Measurements from ENCODE around the gene NAP1L4. TPM values are rescaled to one million over a fixed set of nuclear protein-coding genes. Genes with fewer than 3 reads are reported as not detected.
A peak's percentile ranks its signal among the peaks of the same experiment; 100 is the strongest.

The NAP1L4 gene
- total RNA-seq, 1 experiment from 2014 or later: 274 TPM

DNA sequence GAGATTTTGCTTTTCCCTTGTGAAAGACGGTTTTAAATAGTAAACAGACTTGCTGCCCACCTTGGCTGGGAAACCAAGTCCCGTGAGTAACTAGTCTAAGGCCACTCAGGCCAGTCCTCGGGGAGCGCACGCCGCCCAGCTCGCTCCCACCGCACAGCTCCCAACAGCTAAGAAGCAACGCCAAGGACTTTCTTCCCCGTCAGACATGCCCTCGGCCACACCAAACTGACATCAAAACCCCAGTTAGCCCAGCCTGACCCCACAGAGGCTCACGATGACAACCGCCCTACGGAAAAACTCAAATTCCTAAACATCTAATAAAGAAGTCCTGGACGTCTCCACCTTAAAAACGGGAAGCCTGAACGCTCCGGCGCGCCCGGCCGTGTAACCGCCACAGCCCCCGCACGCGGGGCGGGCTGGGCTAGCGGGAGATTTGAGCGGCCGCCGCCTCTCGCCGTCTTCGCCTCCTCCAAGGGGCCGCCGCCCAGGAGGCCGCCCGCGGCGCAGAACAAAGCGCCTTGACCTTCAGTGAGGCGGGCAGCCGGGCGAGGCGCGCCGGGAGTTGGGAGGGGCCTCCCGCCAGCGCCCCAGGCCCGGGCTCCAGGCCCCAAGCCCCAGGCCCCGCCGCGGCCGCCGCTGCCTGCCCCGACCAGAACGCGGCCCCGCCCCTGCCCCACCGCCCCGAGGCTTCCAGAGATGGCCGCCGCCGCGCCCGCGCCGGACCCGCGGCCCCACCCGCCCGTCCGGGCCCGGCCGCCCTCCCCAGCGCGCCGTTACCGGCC is 486 bp downstream of the NAP1L4 start:
- H3K9me3 ChIP-seq (ENCODE audit: control insufficient read depth, insufficient read depth, low read depth, low read length): no peaks in the 10 kb centered on the region
- ChIA-PET CTCF (interaction anchor here (0.6 to 1.3 kb wide), 3 partner anchors 19 to 248 kb away, joined by 3 to 4 read pairs (median 3); no protein-coding TSS in a partner anchor), POLR2A (interaction anchor here (0.6 to 1.0 kb wide), 6 partner anchors 12 to 224 kb away, joined by 3 to 5 read pairs (median 3); no protein-coding TSS in a partner anchor)
- no peaks in the 10 kb centered on the region for H3K27me3 ChIP-seq (ENCODE audit: control insufficient read depth, insufficient read depth, low read length)
- TF ChIP-seq REST (IDR thresholded peaks at IDR 0.05; ENCODE audit: insufficient read depth in 1 of 2, low read depth in 2 of 2, low read length in 1 of 2) (no peak), TCF7L2 (IDR thresholded peaks at IDR 0.05; ENCODE audit: low read depth, low read length) (no peak), POLR2AphosphoS5 (IDR thresholded peaks at IDR 0.05; ENCODE audit: low read depth, low read length) (no peak), SIN3A (IDR thresholded peaks at IDR 0.05; ENCODE audit: borderline replicate concordance, insufficient read depth, low read depth, low read length) (peak; percentile 72; the same call in 1 of the 2 replicates), CTCF (IDR thresholded peaks at IDR 0.05) (no peak)
- DNase-seq (ENCODE audit: low read depth, low spot score) (no peak), ATAC-seq (peak; percentile 82)
- intact Hi-C loops (cut with micrococcal nuclease; ENCODE audit: unreplicated experiment): no loop called here
- in situ Hi-C loops (cut with HindIII; ENCODE audit: low pct_unique_long_range_greater_than_20kb, low sequenced_read_pairs): no loop called here
- no peaks in the 10 kb centered on the region; the same call in none of the 2 replicates for H3K36me3 ChIP-seq (ENCODE audit: control insufficient read depth, insufficient read depth, low read length)
- peaks cover 35% of the 10 kb centered on the region for H3K4me1 ChIP-seq (ENCODE audit: control insufficient read depth, insufficient read depth, low read length)
- H3K27ac ChIP-seq (ENCODE audit: low read length): peak overlapping the region; percentile 97
- H3K4me3 ChIP-seq (ENCODE audit: low read depth in 2 of 2, low read length in 2 of 2): peak overlapping the region; percentile 65 to 98
- BruUV-seq (replicated peaks): no TSS peak

- no peaks in the 10 kb centered on the region for H3K27me3 ChIP-seq (ENCODE audit: control insufficient read depth, insufficient read depth, low read length)
- DNase-seq (ENCODE audit: low read depth, low spot score): no peak
- in situ Hi-C loops (cut with HindIII; ENCODE audit: low pct_unique_long_range_greater_than_20kb, low sequenced_read_pairs): no loop called here
- peaks cover 39% of the 10 kb centered on the region for H3K4me1 ChIP-seq (ENCODE audit: control insufficient read depth, insufficient read depth, low read length)
- BruUV-seq (replicated peaks): TSS peak; percentile 64
- no peaks in the 10 kb centered on the region; the same call in none of the 2 replicates for H3K36me3 ChIP-seq (ENCODE audit: control insufficient read depth, insufficient read depth, low read length)
- no peak for ATAC-seq
- H3K4me3 ChIP-seq (ENCODE audit: low read depth in 2 of 2, low read length in 2 of 2): peak overlapping the region; percentile 65 to 98
- intact Hi-C loops (cut with micrococcal nuclease; ENCODE audit: unreplicated experiment): no loop called here
- H3K27ac ChIP-seq (ENCODE audit: low read length): peak overlapping the region; percentile 95
- ChIA-PET CTCF (interaction anchor here (0.6 to 1.8 kb wide), 2 partner anchors 15 to 239 kb away, joined by 5 to 7 read pairs; no protein-coding TSS in a partner anchor), POLR2A (no interaction called here)
- no peak for TF ChIP-seq TCF7L2 (IDR thresholded peaks at IDR 0.05; ENCODE audit: low read depth, low read length)
- TF ChIP-seq POLR2AphosphoS5 (IDR thresholded peaks at IDR 0.05; ENCODE audit: low read depth, low read length): peak; percentile 34
- no peaks in the 10 kb centered on the region for H3K9me3 ChIP-seq (ENCODE audit: control insufficient read depth, insufficient read depth, low read depth, low read length)
These were observed 1.3 kb downstream of the NAP1L4 start for GRCh38 chr11:2990617-2991451.

All from Panc1 (cell line).